ENCODE results near the gene LONRF2.
"Not testable (repeated sequence)": the region's sequence is repeated elsewhere in the genome, so short reads cannot be mapped to it uniquely, and the experiment has no call there.

DNA sequence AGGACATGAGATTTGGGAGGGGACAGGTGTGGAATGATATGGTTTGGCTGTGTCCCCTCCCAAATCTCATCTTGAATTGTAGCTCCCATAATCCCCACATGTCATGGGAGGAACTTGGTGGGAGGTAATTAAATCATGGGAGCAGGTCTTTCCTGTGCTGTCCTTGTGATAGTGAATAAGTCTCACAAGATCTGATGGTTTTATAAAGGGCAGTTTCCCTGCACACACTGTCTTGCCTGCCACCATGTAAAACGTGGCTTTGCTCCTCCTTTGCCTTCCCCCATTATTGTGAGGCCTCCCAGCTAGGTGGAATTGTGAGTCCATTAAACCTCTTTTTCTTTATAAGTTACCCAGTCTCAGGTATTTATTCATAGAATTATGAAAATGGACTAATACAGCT, 22.8 kb upstream of the LONRF2 start:
- TF ChIP-seq, protein P1, sequence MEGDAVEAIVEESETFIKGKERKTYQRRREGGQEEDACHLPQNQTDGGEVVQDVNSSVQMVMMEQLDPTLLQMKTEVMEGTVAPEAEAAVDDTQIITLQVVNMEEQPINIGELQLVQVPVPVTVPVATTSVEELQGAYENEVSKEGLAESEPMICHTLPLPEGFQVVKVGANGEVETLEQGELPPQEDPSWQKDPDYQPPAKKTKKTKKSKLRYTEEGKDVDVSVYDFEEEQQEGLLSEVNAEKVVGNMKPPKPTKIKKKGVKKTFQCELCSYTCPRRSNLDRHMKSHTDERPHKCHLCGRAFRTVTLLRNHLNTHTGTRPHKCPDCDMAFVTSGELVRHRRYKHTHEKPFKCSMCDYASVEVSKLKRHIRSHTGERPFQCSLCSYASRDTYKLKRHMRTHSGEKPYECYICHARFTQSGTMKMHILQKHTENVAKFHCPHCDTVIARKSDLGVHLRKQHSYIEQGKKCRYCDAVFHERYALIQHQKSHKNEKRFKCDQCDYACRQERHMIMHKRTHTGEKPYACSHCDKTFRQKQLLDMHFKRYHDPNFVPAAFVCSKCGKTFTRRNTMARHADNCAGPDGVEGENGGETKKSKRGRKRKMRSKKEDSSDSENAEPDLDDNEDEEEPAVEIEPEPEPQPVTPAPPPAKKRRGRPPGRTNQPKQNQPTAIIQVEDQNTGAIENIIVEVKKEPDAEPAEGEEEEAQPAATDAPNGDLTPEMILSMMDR (optimal IDR thresholded peaks at IDR 0.05 in 1 of 3, IDR thresholded peaks at IDR 0.05 in 1 of 3, conservative IDR thresholded peaks at IDR 0.05 in 1 of 3; ENCODE audit: extremely low read depth in 1 of 3, insufficient read depth in 2 of 3, low read length in 3 of 3): not testable (repeated sequence)
- not testable (repeated sequence) for TF ChIP-seq EZH2 (IDR thresholded peaks at IDR 0.05; ENCODE audit: low read length)

Measured in keratinocyte (primary cell).